GM19099 (cell line): ENCODE measurements around the gene ZBTB48.

ENCODE experiments used
- POLR2A ChIP-seq: IDR thresholded peaks from 3 replicates; pipeline ENCODE4 v1.6.1; 2011; ENCODE audit warnings: low read depth; ENCODE audit not compliant: insufficient read length; ENCODE audit errors: extremely low read depth

Gene ZBTB48

DNA sequence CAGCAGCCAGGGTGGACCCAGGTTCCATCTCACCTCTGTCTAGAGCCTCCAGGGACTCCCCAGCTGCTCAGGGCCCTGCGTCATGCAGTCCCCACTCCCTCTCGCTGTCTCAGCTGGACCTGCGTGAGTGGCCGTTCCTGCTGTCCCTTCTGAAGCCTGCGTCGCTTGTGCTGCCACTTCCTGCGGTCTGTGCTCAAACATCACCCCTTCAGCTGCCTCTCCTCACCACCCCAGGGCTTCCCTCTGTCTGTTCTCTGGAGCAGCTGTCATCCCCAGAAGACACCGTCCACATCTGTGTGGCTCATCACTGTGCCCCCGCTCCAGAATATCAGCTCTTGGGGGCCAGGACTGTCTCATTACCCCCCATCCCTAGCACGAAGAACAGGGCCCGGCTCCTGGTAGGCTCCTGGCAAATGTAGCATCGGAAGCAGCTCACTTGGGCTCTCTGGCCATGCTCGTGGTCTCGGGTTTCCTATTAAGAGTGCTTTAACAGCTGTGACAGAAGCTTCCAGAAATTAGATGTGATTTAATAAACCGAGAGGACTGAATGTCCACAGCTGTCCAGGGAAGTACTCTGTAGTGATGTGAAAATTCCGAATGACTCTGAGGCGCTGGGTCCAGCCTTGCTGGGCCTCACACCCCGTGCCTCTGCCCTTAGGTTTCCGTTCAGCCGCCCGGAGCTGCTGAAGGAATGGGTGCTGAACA lies 48.2 kb downstream of the ZBTB48 start:
- no peak for TF ChIP-seq POLR2A

DNA sequence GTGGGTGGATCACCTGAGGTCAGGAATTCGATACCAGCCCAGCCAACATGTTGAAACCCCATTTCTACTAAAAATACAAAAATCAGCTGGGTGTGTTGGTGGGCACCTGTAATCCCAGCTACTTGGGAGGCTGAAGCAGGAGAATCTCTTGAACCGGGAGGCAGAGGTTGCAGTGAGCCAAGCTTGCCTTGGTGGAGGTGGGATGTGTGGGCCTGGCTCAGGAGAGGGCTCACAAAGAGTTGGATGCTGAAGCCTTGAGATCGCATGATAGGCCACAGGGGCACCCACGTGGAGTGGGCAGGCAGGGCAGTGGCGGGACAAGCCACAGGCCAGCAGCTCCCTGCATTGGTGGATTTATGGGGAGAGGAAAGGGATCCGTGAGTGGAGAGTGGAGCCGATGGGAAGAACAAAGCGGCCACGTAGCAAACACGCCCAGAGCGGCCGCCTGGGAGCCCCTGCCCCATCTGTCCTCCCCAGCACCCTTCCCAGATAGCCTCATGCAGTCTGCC lies 49.2 kb downstream of the ZBTB48 start:
- no peak for TF ChIP-seq POLR2A

DNA sequence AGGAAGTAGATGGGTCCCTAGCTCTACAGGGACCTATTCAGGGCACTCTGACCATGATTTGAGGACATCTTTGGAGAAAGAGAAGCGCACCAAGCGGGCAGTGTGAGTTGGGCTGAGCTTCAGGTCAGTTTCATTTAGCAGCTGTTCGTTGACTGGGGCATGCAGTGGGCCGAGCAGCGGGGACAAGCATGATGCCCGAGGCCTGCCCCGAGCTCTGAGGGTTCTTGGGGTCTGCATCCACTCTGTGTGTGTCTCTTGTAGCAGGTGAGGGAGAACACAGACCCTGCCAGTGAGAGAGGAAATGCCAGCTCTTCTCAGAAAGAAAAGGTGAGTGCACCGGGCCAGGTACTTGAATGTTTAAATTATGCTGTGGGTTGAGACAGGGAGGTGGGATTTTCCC lies 50.2 kb downstream of the ZBTB48 start:
- TF ChIP-seq POLR2A = no peak

DNA sequence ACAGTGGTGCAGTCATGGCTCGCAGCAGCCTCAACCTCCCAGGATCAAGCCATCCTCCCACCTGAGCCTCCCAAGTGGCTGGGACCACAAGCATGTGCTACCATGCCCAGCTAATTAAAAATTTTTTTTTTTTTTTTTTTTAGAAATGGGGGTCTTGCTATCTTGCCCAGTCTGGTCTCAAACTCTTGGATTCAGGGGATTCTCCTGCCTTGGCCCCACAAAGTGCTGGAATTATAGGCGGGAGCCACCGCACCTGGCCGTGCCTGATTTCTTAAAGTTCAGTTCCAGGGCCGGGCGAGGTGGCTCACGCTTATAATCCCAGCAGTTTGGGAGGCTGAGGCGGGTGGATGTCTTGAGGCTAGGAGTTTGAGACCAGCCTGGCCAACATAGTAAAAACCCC lies 51.3 kb downstream of the ZBTB48 start:
- no peak for TF ChIP-seq POLR2A

DNA sequence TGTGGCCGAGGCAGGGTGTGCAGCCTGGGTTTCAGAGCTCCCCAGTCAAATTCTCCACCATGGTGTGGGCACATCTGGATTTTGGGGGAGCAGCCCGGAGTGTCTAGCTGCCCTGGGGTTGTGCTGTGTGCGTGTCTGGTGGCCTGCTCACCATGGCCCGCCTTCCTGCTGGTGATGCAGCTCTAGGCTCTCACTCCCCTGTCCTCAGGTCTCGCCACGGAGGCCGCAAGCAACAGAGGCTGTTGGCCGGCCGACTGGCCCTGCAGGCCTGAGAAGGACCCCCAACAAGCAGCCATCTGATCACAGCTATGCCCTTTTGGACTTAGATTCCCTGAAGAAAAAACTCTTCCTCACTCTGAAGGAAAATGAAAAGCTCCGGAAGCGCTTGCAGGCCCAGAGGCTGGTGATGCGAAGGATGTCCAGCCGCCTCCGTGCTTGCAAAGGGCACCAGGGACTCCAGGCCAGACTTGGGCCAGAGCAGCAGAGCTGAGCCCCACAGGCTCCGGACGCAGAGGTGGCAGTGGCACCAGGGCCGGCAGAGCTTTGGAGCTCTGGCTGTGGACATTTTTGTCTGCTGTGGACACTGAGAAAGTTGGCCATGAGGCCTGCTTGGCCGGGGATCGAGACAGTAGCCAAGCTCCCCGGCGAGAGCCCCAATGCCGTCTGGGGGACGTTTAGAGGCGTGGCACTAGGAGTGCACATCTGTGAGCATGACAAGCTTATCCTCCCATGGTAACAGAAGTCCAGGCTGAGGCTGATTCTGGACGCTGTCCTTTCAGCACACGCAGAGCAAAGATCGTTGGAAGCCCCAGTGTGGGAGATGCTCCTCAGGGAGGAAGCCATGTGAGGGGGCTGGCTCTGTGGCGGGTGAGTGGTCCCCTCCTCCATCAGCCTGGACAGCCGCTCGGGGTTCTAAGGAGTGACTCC lies 53.1 kb downstream of the ZBTB48 start:
- TF ChIP-seq POLR2A = no peak

DNA sequence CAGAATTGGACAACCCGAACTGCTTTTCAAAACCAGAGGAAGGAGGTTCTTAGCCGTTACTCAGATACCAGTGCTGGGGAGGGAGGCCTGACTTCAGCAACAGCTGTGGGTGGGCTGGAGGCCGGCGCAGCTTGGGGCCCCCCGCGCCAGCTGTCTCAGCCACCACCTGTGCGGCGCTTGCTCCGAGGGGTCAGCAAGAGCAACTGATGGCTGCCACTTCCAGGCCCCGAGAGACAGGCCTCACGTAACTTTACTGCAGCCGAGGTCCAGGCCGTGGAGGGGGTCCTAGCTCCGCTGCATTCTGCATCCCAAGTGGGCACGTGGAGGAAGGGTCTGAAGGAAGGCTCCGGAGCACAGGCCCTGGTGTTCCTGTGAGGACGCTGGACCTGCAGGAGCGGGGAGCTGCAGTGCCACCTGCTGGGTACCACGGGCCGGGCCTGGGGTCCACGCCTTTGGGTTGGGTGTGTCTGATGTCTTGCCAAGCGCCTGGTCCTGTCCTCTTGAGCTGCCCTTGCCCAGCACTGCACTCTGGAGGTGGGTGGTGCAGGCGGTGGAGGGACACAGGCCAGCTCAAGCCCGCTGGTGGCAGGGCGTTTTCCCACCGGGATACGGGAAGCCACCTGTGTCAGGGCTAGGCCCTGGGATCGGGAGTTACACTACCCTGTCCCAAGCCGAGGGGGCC lies 54.7 kb downstream of the ZBTB48 start:
- no peak for TF ChIP-seq POLR2A

DNA sequence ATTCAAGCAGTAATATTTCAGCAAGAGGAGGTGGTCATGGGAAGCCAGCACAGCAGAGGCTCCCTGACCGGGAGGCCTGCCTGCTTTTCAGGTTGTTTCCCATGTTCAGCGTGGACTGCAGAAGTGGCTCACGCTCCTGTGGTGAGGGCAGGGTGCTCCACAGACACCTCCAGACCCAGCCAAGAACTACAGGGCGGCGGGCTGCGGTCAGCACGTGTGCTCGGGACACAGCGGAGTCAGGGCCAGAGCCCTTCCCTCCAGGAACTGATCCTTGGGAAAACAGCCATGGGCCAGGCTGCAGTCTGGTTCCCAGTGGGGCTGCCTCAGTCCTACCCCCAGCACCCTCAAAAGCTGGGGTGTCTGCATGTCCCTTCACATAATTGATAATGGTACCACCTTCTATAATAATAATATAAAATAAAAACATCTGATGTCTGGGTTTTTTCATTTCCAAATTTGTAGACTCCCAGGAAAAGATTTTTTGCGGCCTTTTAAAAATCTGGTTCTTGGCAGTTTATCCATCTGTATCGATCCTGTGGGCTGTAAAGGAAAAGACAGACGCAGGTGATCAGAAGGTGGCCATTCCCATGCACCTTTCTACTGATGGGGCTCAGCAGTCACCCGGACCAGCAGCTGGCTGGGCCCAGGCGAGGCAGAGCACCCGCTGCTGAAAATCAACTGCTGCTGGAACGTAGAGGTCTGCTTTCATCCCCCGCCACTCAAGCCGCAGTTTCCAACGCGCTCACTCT lies 55.5 kb downstream of the ZBTB48 start:
- no peak for TF ChIP-seq POLR2A

DNA sequence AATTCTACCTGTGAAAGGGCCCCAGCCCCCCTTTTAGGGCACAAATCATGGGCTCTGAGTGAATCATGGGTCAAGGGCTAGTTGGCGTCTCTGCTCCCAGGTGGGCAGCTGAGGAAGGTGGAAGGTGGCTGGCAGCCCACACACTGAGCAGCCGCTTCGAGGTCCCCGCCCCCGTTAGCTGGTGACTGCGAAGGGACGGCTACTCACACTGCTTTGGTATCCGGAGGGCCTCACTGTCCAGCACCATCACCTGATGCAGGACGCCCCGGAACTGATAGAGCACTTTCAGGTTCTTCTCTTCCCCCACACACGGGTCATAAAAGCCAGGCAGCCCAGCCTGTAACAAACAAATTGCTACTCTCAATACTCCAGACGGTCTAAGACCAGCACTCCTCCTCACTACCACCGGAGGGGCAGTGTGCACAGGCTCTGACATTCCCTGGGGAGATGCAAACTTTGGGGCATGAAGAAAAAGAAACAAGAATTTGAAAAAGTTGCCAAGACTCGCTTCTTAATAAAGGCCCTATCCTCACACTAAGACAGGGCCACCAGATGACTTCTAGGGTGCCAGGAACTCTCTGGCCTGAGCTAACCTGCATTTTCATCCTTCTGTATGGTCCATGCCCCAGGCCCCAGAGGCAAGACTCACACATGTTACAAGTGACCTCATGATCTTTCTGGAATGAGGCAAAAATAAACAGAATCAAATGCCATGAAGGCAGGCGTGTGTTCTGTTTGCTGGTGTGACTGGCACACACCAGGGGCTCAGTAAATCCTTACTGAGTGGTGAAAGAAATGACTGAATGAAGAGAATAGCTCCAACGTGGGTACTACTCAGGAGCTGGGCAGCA lies 56.3 kb downstream of the ZBTB48 start:
- TF ChIP-seq POLR2A = no peak

DNA sequence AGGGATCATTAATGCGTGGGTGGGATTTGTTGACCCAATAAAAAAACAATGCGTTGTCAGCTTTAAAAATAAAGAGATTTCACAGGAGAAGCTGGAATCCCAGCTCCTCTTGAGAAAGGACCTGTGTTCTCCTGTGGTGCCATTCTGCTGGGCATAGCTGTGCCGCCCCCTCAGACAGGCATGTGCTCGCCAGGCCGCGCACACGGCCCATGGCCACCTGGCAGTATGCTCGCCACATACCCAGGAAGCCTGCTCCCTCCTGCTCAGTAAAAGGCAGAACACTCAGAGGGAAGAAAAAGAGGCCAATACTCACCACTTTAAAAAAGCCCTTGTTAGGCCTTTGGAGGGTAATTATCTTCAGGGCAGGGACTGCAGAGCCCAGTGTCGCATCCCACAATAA lies 58.0 kb downstream of the ZBTB48 start:
- no peak for TF ChIP-seq POLR2A

DNA sequence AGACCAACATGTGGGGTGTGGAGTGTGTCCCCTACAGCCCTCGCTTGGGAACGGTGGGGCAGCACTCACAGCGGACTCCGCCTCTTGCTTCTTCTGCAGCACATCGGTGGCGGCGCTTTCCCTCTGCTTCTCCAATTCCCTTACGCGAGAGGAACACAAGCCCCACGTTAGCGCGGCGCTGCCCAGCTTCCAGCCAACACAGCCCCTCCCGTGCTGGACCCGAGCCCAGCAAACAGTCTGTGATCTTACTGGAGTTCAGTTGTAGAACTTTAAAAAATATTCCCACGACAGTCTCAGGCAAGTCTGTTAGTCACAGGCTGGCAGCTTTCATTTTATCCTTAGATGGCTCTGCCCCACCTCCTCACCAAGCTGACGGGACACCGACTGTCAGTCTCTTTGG lies 58.4 kb downstream of the ZBTB48 start:
- no peak for TF ChIP-seq POLR2A
